Lower lobe of right lung (tissue), 2 donors: ENCODE measurements around the gene SLC35F2. TPM values are rescaled to one million over a fixed set of nuclear protein-coding genes. Genes with fewer than 3 reads are reported as not detected.
"Not testable (repeated sequence)": the region's sequence is repeated elsewhere in the genome, so short reads cannot be mapped to it uniquely, and the experiment has no call there.

ENCODE experiments used
- ATAC-seq, 2 donors: fragments of 200-7000 bp; cut with Tn5 transposase; one replicate each; pipeline ENCODE4 v1.9.1; 2020 to 2022; ENCODE audit warnings: mild to moderate bottlenecking in 2 of 2, moderate library complexity in 2 of 2
- DNase-seq: peaks from one replicate; pipeline ENCODE4 v3.0.0-alpha.2; 2020
- H3K27ac ChIP-seq: fragments of 200-600 bp; one replicate; pipeline ENCODE4 v1.8.0; 2022
- H3K27me3 ChIP-seq: fragments of 200-600 bp; one replicate; pipeline ENCODE4 v1.8.0; 2022; ENCODE audit warnings: low read depth
- H3K36me3 ChIP-seq: fragments of 200-600 bp; one replicate; pipeline ENCODE4 v1.8.0; 2022; ENCODE audit warnings: mild to moderate bottlenecking
- H3K4me1 ChIP-seq: fragments of 200-600 bp; one replicate; pipeline ENCODE4 v1.8.0; 2022
- H3K4me3 ChIP-seq: fragments of 200-600 bp; one replicate; pipeline ENCODE4 v1.8.0; 2022; ENCODE audit warnings: mild to moderate bottlenecking
- H3K9me3 ChIP-seq: fragments of 200-600 bp; one replicate; pipeline ENCODE4 v1.8.0; 2022
- intact Hi-C: fragments of 100-400 bp; cut with DNase I; formaldehyde crosslinking; loops from one replicate; pipeline ENCODE4 v1.11.0; 2022
- long read RNA-seq: library from polyadenylated mRNA; unstranded; transcript quantifications from one replicate; pipeline ENCODE4 v2.0.0, GENCODE V29; 2021
- total RNA-seq: library from RNA; stranded (reverse); fragmentation: NEBNext Ultra II Directional; extraction: Animal tissue kit (Norgen Biotek cat#: 25700); gene quantifications from one replicate; pipeline ENCODE4 v1.2.1, GENCODE V29; 2021
- TF ChIP-seq, protein P1 (sequence below): fragments of 200-600 bp; IDR thresholded peaks from one replicate; pipeline ENCODE4 v1.8.0; 2022; ENCODE audit warnings: antibody characterized with exemption, mild to moderate bottlenecking
- donor health status: DM: no; HTN: yes; CAD: no; lungs with severe emphysema.

SLC35F2 gene, protein sequence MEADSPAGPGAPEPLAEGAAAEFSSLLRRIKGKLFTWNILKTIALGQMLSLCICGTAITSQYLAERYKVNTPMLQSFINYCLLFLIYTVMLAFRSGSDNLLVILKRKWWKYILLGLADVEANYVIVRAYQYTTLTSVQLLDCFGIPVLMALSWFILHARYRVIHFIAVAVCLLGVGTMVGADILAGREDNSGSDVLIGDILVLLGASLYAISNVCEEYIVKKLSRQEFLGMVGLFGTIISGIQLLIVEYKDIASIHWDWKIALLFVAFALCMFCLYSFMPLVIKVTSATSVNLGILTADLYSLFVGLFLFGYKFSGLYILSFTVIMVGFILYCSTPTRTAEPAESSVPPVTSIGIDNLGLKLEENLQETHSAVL
- 3.9 TPM for total RNA-seq
- long read RNA-seq, partial matches to known transcripts: 0 of 5 reads
- long read RNA-seq, other reads (novel, unspliced or antisense): 0 of 5 reads

DNA sequence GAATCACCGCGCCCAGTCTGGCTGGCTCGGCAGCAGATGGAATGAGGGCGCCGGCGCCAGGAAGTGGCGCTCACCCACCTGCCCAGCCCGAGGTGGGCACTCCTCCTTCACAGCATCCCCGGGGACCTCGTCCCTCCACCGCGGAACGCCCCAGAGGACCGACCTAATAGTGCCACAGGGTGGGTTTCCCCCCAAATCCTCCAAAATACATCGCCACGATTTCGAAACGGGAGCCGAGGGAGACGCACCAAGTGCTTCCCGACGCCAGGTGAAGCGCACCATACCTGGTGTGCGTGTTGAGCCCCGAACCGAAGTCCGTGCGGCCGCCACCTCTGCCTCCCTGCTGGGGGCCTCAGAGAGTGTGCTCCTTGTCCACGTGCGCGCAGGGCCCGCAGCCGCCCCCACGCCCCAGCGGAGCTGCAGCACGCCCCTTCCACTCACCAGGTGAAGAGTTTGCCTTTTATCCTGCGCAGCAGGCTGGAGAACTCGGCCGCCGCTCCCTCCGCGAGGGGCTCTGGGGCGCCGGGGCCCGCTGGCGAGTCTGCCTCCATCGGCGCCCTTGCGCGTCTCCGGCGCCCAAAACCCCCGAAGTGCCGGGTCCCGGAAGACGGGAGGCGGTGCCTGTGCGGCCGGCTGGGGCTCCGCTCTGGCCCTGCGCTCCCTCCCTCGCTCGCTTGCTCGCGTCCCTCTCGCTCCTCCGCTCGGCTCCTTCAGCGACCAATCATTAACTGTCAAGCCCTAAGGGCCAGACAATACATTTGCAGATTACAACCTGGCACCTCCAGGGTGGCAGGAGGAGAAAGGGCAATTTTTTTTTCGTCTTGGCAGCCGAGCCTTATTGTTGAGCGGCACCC is at the start of gene SLC35F2:
TSS of gene SLC35F2 (minus strand) at position 571 of the 854 bp plus-strand sequence. CDS start at position 551, 20 bp downstream.
- intact Hi-C loops: no loop called here
- H3K27ac ChIP-seq: peak within 1 kb of the TSS; percentile 70
- peak; percentile 75 for DNase-seq

DNA sequence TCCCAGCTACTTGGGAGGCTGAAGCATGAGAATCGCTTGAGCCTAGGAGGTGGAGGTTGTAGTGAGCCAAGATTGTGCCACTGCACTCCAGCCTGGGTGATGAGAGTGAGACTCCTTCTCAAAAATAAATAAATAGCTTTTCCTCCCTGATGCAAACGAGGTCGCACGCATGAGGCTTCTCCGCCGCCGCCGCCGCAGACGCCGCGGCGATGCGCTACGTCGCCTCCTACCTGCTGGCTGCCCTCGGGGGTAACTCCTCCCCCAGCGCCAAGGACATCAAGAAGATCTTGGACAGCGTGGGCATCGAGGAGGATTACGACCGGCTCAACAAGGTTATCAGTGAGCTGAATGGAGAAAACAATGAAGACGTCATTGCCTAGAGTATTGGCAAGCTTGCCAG is 49.6 kb upstream of the SLC35F2 start:
- Histone ChIP-seq H3K36me3 (no peaks in the 10 kb centered on the region), H3K4me3 (no peak overlapping the region), H3K4me1 (no peaks in the 10 kb centered on the region), H3K9me3 (no peaks in the 10 kb centered on the region), H3K27me3 (no peaks in the 10 kb centered on the region), H3K27ac (no peak overlapping the region)
- no peak for DNase-seq
- ATAC-seq: no peak
- intact Hi-C loops: no loop called here
- TF ChIP-seq, protein P1, sequence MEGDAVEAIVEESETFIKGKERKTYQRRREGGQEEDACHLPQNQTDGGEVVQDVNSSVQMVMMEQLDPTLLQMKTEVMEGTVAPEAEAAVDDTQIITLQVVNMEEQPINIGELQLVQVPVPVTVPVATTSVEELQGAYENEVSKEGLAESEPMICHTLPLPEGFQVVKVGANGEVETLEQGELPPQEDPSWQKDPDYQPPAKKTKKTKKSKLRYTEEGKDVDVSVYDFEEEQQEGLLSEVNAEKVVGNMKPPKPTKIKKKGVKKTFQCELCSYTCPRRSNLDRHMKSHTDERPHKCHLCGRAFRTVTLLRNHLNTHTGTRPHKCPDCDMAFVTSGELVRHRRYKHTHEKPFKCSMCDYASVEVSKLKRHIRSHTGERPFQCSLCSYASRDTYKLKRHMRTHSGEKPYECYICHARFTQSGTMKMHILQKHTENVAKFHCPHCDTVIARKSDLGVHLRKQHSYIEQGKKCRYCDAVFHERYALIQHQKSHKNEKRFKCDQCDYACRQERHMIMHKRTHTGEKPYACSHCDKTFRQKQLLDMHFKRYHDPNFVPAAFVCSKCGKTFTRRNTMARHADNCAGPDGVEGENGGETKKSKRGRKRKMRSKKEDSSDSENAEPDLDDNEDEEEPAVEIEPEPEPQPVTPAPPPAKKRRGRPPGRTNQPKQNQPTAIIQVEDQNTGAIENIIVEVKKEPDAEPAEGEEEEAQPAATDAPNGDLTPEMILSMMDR: no peak

More for the DNA sequence above, at the start of gene SLC35F2:
- TF ChIP-seq, protein P1: no peak
- H3K9me3 ChIP-seq: no peaks in the 10 kb centered on the region
- peak within 1 kb of the TSS; percentile 81 for H3K4me3 ChIP-seq
- H3K27me3 ChIP-seq: no peaks in the 10 kb centered on the region
- peaks cover 22% of the 10 kb centered on the region for H3K4me1 ChIP-seq
- H3K36me3 ChIP-seq: no peaks in the 10 kb centered on the region
- peak; percentile 94 to 95 for ATAC-seq

DNA sequence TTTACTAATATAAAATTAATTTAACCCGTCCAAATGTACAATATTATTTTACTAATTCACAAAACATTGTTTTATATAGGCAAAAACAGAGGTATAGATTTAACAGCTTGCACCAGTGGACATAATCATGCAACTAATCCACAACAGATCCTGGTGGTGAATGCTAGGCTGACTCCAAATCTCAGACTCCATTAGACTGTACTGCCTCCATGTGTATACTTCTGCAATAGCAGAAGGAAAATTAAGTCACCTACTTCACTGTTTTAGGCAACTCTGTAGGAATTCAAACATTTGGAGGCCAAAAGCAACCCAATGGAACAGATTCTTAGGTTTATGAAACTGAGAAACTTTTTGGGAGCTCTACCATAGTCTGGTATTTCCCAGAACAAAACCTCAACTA is 39.7 kb upstream of the SLC35F2 start:
- intact Hi-C loops: no loop called here
- no peaks in the 10 kb centered on the region for H3K9me3 ChIP-seq
- TF ChIP-seq, protein P1: peak; percentile 41
- H3K4me3 ChIP-seq: no peak overlapping the region
- no peaks in the 10 kb centered on the region for H3K27me3 ChIP-seq
- no peaks in the 10 kb centered on the region for H3K36me3 ChIP-seq
- DNase-seq (no peak), ATAC-seq (peak in 1 of 2 donors; percentile 49)
- no peaks in the 10 kb centered on the region for H3K4me1 ChIP-seq
- no peak overlapping the region for H3K27ac ChIP-seq

DNA sequence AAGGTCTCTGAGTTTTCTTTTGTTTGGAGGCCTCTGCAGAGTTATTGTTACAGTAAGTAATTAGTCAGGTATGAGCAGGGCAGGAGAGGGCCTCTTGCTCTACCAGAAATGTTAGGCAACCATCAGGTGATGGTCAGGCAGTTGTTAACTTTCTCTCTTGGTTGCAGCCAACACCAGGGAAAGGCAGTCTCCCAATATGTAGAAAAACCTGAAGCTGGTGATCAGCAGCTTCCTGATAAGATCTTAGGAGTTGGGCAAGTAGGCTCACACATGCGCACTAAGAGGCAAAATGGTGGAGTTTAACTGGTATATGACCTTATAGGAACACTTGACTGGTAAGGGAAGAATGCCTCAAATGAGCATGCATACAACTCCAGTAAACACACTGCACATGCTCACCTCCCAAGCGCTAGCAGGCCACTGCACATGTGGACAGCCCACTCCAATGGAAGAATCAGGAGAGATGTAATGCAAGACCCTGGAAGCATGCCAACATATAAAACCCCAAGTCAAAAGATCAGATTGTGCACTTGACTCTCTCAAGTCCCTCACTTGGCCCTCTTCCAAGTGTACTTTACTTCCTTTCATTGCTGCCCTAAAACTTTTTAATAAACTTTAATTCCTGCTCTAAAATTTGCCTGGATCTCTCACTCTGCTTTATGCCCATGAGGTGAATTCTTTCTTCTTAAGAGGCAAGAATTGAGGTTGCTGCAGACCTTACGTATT is 23.7 kb upstream of the SLC35F2 start:
- ATAC-seq (no peak), DNase-seq (no peak)
- no peak overlapping the region for H3K27ac ChIP-seq
- H3K27me3 ChIP-seq: no peaks in the 10 kb centered on the region
- no peaks in the 10 kb centered on the region for H3K9me3 ChIP-seq
- TF ChIP-seq, protein P1: no peak
- no peaks in the 10 kb centered on the region for H3K4me1 ChIP-seq
- intact Hi-C loops: no loop called here
- no peak overlapping the region for H3K4me3 ChIP-seq
- no peaks in the 10 kb centered on the region for H3K36me3 ChIP-seq

DNA sequence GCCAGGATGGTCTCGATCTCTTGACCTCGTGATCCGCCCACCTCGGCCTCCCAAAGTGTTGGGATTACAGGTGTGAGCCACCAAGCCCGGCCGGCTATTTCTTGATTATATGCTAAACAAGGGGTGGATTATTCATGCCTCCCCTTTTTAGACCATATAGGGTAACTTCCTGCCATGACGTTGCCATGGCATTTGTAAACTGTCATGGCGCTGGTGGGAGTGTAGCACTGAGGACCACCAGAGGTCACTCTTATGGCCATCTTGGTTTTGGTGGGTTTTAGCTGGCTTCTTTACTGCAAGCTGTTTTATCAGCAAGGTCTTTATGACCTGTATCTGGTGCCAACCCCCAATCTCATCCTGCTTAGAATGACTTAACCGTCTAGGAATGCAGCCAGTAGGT is 22.9 kb upstream of the SLC35F2 start:
- intact Hi-C loops, H3K36me3 ChIP-seq, H3K4me1 ChIP-seq, H3K9me3 ChIP-seq, H3K4me3 ChIP-seq, H3K27me3 ChIP-seq, H3K27ac ChIP-seq, DNase-seq, ATAC-seq: not testable (repeated sequence)
